Upper lobe of left lung (tissue), 4 donors: ENCODE data around the gene RNF5.

Experiments used
- EP300 ChIP-seq, 4 donors: sonication (generic); formaldehyde crosslinking; IDR thresholded peaks; one replicate each; pipeline ENCODE4 v1.5.1; 2017; ENCODE audit warnings: antibody characterized with exemption in 4 of 4, control low read depth in 2 of 4
- POLR2A ChIP-seq, 4 donors: fragments of 450-650 bp; IDR thresholded peaks; one replicate each; pipeline ENCODE4 v1.5.1; 2016 to 2017; ENCODE audit warnings: antibody characterized with exemption in 4 of 4, mild to moderate bottlenecking in 2 of 4
- POLR2AphosphoS5 ChIP-seq, 2 donors: sonication (generic); formaldehyde crosslinking; IDR thresholded peaks; one replicate each; pipeline ENCODE4 v1.5.1; 2017; ENCODE audit warnings: antibody characterized with exemption in 2 of 2
- TF ChIP-seq, protein P1 (sequence below), 6 experiments: fragments of 450-650 bp in 4 of 6; fragments of 200-600 bp in 2 of 6; sonication (generic) in 2 of 6; IDR thresholded peaks; one replicate each; pipeline ENCODE4 v1.5.1; 2016 to 2019; ENCODE audit warnings: antibody characterized with exemption in 6 of 6

DNA sequence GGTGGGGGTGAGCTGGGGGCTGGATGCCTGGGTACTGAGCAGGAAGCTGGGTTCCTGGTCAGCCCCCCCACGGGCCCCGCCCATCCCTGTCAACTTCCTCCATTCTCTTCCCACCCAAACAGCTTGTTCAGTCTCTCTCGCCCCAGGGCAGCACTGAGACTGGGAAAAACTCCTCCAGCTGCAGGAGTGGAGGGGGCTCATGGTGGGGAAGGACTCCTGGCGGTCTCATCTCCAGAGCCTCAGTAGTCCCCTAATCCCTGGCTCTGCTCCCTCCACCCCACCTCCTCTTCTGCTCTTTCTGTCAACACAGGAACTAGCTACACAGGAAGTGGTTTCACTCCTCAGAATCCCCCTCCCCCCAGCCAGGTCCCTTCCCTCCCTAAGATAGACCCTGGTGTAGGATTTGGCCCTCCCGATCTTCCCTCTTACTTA is 14.4 kb downstream of the RNF5 start, which contains the start of gene GPSM3:
- TF ChIP-seq, protein P1, sequence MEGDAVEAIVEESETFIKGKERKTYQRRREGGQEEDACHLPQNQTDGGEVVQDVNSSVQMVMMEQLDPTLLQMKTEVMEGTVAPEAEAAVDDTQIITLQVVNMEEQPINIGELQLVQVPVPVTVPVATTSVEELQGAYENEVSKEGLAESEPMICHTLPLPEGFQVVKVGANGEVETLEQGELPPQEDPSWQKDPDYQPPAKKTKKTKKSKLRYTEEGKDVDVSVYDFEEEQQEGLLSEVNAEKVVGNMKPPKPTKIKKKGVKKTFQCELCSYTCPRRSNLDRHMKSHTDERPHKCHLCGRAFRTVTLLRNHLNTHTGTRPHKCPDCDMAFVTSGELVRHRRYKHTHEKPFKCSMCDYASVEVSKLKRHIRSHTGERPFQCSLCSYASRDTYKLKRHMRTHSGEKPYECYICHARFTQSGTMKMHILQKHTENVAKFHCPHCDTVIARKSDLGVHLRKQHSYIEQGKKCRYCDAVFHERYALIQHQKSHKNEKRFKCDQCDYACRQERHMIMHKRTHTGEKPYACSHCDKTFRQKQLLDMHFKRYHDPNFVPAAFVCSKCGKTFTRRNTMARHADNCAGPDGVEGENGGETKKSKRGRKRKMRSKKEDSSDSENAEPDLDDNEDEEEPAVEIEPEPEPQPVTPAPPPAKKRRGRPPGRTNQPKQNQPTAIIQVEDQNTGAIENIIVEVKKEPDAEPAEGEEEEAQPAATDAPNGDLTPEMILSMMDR (IDR thresholded peaks at IDR 0.05), result no peak
- TF ChIP-seq POLR2A (IDR thresholded peaks at IDR 0.05) (peak in 2 of 4 donors; percentile 39 to 67), EP300 (IDR thresholded peaks at IDR 0.05) (no peak), POLR2AphosphoS5 (IDR thresholded peaks at IDR 0.05) (peak; percentile 50 to 54)
